NCI-H446 treated with DMSO at 0.1 percent for 48 hours (cell line): ENCODE results near the gene TRIM41.
"Not testable (repeated sequence)": the region's sequence is repeated elsewhere in the genome, so short reads cannot be mapped to it uniquely, and the experiment has no call there.

Experiments
- DNase-seq: peaks from one replicate; lab custom pipeline; 2025; lab: John Stamatoyannopoulos, UW

Gene TRIM41

DNA sequence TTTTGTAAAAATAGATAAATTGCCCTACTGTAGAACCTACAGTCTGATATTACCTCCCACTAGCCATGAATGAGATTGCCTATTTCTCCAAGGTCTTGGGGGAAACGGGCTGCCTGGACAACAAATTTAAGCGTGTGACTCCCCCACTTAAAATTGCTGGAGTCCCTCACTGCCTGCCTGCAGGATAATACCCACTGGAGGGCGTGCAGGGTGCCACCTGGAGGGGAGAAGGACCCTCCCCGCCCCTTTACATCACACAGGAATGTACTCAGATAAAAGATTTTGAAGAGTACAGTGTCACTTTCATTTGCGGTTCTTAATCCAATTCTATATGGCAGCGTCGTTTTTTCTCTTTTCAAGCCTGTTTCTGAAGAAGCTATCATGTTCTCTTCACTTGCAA lies 11.9 kb upstream of the TRIM41 start:
- no peak for DNase-seq

DNA sequence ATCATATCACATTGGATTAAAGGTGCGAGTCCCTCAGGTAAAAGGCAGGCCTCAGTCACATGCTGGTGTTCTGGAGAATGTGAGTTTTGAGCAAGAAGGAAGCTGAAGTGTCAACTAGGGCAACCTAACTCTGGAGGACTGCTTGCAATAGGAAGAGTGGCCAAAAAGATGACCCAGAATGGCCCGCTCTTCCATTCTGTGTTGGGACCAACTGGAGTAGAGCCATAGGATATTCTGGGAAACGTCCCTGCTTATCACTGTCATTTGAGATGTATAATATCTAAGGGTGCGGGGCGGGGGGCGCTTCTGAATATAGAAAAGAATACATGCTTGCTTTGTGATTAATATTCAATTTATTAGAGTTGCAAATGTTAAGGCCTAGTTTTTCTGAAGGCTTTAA lies 11.0 kb upstream of the TRIM41 start:
- DNase-seq: no peak

DNA sequence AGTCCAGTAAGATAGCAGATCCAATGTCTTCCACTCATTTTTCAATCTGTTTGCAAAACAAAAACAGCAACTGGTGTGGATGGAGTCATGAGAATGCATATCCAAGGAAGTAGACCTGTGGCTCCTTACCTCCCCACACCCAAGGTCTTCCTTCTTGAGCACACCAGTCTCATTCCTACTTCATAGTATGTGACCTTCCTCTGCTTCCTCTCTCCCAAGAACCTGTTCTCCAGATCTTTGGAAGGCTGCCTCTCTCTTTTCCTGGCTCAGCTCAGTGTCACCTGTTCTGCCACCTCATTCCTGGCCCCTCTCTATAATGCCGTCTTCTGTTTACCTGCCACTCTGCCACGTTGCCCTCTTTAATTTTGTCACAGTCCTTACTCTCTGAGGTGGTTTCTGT lies 10.1 kb upstream of the TRIM41 start:
- no peak for DNase-seq

DNA sequence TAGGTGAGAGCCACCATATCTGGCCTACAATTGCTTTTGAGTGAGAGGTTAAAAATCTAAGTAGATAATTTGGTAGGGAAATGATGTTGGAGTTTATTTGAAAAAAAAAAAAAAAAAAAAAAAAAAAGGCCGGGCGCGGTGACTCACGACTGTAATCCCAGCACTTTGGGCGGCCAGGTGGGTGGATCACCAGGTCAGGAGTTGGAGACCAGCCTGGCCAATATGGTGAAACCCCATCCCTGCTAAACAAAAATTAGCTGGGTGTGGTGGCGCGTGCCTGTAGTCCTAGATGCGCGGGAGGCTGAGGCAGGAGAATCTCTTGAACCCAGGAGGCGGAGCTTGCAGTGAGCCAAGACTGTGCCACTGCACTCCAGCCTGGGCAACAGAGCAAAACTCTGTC lies 8.8 kb upstream of the TRIM41 start:
- DNase-seq: not testable (repeated sequence)

DNA sequence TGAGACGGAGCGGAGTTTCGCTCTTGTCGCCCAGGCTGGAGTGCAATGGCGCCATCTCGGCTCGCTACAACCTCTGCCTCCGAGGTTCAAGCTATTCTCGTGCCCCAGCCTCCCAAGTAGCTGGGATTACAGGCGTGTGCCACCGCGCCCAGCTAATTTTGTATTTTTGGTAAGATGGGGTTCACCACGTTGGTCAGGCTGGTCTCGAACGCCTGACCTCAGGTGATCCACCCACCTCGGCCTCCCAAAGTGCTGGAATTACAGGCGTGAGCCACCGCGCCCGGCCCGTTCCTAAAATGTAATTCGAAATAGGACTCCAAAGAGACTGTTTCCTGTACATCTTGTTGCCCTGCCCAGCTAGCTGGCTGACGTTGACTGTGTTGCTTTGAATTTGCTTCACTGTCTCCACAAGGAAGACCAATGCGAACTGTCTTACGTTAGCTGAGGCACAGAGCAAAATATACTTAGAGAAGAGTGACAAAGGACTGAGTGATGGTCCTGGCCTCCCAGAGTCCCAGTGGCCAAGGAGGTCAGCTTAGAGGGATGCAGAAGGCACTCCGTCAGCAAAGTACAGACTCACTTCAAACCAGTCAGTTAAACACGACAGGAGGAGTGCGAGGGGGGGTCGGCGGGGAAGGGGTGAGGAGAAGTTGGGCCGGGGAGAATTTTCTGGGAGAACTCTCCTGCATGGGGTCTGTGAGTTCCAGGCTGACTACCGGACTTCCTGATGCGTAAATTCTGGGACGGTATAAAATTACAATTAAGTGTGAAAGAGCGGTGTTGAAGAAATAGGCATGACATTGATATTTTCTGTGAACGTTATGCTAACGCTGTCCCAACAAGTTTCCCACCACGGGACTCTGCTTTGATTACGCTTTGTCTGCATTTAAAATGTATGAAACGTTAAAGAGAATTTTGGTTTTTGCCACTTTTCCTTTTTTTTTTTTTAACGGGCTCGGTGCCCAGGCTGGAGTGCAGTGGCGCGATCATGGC lies 6.8 kb upstream of the TRIM41 start:
- DNase-seq: no peak

DNA sequence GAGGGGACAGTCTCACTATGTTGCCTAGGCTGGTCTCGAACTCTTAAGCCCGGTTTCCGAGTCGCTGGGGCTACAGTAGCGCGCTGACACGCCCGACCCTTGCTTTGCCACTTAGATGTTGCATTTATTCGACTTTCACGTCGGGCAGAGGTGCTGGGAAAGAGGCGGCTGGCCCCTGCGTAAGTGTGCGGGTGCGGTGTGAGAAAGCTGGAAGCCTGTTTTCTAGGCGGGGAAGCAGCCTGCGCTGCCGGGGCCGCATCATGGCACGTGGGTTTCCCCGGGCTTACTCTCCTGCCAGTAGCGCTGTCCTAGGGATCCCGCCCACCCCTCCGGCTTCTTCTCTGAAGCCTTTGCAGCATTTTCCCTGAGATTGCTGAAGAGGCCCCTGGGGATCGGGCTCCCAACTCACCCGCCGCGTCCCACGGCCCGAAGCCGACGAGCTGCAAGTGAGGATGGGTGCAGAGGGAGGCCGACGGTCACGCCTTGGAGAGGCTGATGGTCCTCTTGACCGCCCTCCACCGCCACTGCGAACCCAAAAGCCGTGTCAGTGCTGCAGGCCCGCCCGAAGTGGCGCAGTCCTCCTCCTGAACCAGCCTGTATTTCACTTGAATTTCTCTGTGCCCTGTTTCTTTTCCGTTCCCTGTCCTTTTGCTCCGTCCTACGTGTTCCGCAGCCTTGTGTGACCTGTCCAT lies 5.8 kb upstream of the TRIM41 start:
- DNase-seq: no peak

DNA sequence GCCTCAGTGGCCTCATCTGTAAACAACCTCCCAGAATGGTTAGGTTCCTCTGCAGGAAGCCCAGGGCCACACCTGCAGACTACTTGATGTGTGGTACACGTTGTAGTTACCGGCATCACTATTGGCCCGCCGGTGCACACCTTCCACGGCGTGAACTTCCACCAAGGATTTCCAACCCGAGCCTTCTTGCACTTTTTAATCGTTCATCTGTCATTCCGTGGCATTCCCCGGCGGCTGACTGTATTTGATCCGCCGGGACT lies 5.3 kb upstream of the TRIM41 start:
- DNase-seq: no peak

DNA sequence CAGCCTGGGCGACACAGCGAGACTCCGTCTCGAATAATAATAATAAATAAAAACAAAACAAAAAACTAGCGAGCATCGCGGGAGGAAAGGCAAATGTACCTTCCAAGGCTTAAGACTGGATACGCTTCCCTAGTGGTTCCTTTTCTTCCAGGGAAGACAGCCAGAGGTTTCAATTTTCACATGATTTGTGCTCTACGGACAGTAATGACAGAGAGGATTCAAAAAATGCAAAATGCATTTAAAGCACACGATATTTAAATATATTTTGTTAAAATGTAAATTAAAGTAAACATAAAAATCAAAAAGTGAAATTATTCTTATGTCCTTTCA lies 4.3 kb upstream of the TRIM41 start:
- DNase-seq: no peak

DNA sequence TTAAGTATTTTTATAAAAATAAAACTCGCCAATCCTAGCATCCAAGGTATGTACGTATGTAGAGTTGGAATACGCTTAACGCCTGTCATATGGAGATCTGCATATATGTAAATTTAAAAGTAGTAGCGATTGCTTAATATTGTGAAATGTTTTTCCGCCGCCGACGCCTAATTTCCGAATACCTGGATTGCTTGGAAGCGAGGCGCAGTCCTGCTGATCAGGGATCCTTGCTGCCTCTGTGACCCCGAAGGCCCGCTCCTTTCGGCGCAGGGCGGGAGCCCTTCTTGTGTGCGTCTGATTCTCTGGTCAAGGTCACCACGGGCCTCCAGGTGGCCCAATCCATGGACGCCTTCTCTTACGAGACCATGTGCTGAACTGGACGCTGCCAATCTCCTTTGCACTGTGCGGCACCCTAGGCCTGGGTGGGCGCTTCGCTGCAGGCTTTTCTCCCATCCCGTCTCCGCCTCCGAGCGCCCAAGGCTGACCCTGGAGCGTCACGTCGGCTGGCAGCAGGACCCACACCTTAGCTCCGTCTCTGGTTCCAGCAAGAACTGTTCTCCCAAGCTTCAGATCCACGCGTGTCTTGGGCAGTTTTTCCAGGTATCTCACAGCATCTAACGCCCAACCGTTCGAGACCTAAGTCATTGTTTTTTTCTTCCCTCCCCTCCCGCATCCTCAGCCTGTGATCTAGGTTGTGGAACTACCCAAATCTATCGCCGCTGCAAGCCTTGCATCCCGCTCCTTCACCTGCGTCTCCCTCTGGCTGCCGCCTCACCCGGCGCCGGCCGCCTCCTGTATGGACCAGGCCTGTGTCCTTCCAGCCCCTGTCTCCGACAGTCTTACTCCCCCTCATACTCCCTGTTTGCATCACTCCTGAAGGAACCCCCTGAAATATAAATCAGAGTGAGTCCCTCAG lies 3.6 kb upstream of the TRIM41 start:
- DNase-seq: no peak

DNA sequence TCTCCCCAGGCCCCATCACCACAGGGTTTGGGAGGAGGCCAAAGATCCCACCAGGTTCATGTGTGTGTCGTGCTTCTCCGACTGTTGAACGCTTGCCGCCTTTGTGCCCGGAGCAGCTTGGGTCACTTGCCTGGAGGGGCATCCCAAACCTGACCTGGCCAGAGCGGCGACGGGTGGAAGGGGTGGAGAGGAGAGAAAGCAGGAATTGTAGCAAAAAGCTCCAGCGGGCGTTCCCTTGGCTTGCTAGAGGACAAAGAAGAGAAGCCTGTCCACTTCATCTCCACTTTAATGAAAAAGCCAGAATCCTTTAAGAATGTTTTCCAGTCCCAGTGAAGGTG lies 2.9 kb upstream of the TRIM41 start:
- DNase-seq: no peak

DNA sequence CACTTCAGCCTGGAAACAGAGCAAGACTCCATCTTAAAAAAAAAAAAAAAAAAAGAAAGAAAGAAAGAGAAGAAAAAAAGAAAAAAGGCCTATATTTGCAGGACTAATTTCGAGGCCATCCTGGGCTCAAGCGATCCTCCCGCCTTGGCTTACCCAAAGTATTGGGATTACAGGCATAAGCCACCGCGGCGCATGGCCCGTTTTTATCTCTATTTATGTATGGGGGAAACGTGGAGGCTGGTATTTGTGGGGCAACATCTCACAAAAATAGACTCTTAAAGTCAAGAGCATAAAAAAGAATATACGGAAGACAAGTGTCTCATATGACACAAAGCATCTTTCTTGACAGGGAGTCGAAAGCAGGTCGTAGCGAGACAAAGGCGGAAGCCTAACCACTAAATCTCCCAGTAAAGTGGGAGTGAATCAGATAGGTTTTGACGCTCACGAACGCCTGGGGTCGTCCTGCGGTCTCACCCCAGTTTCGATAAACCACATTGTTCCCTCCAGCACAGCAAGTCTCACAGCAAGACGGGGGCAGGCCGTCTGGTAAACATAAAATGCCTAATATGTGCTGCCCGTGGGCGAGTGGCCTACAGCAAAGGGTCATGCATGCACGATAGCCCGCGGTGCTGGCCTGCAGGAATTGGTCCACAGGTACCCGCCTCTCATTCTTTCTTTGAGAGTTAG lies 1.8 kb upstream of the TRIM41 start:
- no peak for DNase-seq

DNA sequence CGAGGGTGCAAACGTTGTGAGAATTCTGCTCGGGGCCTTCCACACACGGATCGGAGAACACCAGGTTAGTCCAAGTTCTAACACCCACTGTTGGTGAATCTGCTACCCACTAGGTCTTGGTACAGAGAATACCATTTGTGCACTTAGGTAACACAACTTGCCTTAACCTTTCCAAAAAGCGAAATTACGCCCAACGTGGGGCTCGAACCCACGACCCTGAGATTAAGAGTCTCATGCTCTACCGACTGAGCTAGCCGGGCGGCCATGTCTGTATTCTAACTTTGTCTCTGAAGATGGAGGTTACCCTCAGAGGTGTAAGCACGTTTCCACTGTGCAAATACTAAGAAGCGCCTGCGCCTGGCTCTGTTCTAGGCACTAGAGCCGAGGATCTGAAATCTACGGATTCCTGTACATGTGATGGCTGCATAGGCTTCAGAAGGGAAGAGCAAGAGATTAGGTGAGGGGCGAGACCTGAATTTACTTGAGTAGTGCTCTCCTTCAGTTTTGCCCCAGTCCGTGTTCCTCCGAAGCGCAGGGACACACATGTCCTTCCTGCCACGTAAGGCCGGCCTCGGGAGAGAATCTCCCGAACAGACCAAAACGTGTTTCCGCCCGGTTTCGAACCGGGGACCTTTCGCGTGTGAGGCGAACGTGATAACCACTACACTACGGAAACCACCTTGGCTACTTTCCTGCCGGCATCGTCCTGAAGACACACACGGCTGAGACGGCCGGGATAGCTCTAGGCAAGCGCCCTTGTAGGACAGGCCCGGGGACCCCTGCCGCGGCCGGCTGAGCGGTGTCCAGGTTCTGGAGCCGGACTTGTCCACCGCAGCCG lies 1.1 kb upstream of the TRIM41 start:
- no peak for DNase-seq

DNA sequence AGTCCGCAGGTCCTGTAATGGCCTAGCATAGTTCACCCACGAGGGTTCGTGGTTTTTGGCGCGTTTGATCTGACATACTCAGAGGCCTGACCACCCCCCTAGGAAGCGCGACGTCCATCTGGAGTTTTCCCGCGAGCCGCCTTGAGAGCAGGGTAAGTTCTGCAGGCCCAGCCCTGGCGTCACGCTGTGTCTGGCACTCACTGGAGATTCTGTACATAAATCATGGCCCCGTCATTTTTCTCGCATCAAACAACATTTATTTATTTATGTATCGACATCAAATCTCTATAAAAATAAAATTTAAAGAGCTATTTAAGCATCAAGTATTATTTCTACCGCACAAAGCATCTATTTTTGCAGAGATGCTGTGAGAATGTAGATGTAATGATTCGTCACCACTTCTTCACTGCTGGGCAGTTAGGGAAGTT lies 437 bp upstream of the TRIM41 start:
- DNase-seq: no peak

DNA sequence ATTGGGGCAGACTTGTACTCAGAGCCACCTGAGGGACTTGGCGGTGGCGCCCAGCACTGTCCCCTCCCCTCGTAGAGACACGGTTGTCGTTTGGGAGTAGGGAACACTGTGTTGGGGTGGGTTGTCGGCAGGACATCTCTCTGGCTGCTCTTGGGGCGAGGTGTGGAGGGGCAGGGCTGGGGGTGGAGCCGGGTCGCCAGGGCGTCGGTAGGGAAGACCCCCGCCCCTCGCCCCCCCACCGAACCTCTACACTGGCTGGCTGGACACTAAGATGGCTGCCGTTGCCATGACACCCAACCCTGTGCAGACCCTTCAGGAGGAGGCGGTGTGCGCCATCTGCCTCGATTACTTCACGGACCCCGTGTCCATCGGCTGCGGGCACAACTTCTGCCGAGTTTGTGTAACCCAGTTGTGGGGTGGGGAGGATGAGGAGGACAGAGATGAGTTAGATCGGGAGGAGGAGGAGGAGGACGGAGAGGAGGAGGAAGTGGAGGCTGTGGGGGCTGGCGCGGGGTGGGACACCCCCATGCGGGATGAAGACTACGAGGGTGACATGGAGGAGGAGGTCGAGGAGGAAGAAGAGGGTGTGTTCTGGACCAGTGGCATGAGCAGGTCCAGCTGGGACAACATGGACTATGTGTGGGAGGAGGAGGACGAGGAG lies 778 bp downstream of the TRIM41 start:
- no peak for DNase-seq

DNA sequence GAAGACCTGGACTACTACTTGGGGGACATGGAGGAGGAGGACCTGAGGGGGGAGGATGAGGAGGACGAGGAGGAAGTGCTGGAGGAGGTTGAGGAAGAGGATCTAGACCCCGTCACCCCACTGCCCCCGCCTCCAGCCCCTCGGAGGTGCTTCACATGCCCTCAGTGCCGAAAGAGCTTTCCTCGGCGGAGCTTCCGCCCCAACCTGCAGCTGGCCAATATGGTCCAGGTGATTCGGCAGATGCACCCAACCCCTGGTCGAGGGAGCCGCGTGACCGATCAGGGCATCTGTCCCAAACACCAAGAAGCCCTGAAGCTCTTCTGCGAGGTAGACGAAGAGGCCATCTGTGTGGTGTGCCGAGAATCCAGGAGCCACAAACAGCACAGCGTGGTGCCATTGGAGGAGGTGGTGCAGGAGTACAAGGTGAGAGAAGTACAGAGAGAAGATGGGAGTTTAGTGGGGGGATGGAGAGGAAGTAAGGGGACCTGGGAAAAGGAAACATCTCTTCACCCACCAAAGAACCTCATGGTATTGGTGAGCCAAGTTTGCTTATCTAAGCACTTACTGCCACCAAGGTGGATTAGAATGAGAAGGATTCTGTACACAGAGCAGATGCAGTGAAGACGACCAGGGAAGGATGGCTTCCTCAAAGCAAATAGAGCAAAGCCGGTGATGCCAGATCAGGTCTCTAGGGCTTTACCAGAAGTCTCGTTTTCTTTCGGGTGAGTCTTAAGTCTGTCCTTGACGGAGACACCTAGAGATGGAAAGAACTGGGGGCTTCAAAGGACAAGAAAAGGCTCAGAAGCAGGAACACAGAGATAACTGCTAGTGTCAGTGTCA lies 1.5 kb downstream of the TRIM41 start:
- DNase-seq: no peak

DNA sequence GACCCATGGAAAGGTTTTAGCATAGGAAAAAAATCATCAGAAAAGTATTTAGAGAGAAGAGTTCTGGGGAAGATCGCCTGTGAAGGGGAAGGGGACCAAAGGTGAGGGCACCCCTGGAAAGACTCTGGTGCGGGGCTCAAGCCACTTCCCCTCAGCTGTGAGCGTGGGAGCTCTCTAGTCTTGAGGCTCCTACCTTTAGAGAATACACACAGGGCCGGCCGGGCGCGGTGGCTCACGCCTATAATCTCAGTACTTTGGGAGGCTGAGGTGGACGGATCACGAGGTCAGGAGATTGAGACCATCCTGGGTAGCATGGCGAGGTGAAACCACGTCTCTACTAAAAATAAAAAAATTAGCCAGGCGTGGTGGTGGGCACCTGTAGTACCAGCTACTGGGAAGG lies 6.9 kb downstream of the TRIM41 start:
- DNase-seq: no peak

DNA sequence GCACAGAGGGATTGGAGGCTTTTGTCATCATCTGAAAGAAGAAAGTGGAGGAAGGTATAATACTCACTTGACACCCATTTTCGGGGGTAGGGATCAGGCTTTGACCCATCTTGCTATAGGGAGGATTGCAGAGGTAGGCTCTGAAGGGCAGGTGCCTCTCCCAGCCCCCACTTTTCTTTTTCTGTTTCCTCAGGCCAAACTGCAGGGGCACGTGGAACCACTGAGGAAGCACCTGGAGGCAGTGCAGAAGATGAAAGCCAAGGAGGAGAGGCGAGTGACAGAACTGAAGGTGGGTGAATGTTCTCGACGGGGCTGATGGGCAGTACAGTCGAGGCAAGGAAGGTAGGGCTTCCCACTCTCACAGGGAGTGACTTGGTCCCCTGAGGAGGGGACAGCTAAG lies 7.5 kb downstream of the TRIM41 start:
- DNase-seq: no peak

DNA sequence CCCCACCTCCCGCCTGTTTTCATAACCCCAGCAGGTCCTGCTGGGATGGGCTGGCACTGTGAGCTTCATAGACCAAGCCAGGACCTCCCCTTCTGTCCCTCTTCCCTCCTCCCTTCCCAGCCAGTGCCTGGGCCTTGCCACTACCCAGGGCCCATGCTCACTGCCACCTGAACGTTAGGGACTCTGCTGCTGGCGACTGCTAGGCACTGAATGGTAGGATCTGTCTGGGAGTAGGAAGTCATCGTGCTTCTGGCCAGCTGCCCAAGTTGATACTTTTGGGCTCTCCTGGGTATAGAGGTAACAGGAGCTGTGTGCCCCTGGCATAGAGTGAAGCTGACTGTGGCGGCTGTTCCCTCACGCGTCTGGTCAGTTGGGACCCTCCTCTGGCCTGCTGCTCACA lies 8.4 kb downstream of the TRIM41 start:
- DNase-seq: no peak

DNA sequence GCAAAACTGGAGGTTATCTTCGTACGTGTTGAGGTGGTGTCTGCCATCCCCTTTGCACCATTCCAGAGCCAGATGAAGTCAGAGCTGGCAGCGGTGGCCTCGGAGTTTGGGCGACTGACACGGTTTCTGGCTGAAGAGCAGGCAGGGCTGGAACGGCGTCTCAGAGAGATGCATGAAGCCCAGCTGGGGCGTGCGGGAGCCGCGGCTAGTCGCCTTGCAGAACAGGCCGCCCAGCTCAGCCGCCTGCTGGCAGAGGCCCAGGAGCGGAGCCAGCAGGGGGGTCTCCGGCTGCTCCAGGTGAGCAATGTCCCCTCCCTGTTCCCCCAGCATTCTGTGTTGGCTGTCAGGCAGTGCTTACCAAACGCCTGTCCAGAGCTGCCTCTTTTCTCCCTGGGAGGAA lies 9.5 kb downstream of the TRIM41 start:
- no peak for DNase-seq
